ENCODE data around the gene COMTD1.
"Not testable (repeated sequence)": the region's sequence is repeated elsewhere in the genome, so short reads cannot be mapped to it uniquely, and the experiment has no call there.

COMTD1 gene

GRCh38 chr10:75191821-75192568, 43.8 kb downstream of the COMTD1 start:
- DNase-seq = no peak

GRCh38 chr10:75189266-75190096, 46.3 kb downstream of the COMTD1 start:
- DNase-seq = no peak

GRCh38 chr10:75188522-75188921, 47.2 kb downstream of the COMTD1 start:
- DNase-seq = not testable (repeated sequence)

GRCh38 chr10:75187961-75188426, 47.8 kb downstream of the COMTD1 start:
- no peak for DNase-seq

GRCh38 chr10:75186310-75186709, 49.4 kb downstream of the COMTD1 start:
- no peak for DNase-seq

Data from left hindlimb (tissue), 1 donor.